GM12878 (cell line): ENCODE data around the gene IRF2. TPM values are rescaled to one million over a fixed set of nuclear protein-coding genes. Genes with fewer than 3 reads are reported as not detected.

Experiments used
- FOXM1 ChIP-seq: IDR thresholded peaks from 2 replicates; pipeline ENCODE4 v1.6.1; 2012; ENCODE audit warnings: low read depth, mild to moderate bottlenecking, inconsistent platforms, low read length, moderate library complexity
- HDAC2 ChIP-seq: fragments of 200-600 bp; sonication (generic); IDR thresholded peaks from 2 replicates; pipeline ENCODE4 v1.6.1; 2017
- KDM1A ChIP-seq: fragments of 200-600 bp; sonication (generic); IDR thresholded peaks from 2 replicates; pipeline ENCODE4 v1.6.1; 2016; ENCODE audit warnings: borderline replicate concordance
- RUNX3 ChIP-seq: IDR thresholded peaks from 2 replicates; pipeline ENCODE4 v1.6.1; 2012; ENCODE audit warnings: low read length, inconsistent platforms
- SIX5 ChIP-seq: IDR thresholded peaks from 2 replicates; pipeline ENCODE4 v1.6.1; 2011; ENCODE audit warnings: mild to moderate bottlenecking, low read depth, low read length, moderate library complexity; ENCODE audit not compliant: severe bottlenecking
- SP1 ChIP-seq: IDR thresholded peaks from one replicate; pipeline ENCODE4 v1.6.1; 2011; ENCODE audit warnings: low read depth, low read length
- TBL1XR1 ChIP-seq: IDR thresholded peaks from 2 replicates; pipeline ENCODE4 v1.6.1; 2012; ENCODE audit warnings: low read depth, low read length, improper control_type of control experiment
- polyA plus RNA-seq, 11 experiments: library from polyadenylated mRNA; depleted of rRNA in 4 of 11; unstranded in 6 of 11; stranded (reverse) in 5 of 11; fragments of >200 nt; fragmentation: Nextera tagmentation in 4 of 11; fragmentation: Illumina TruSeq in 1 of 11; extraction: Ambion mirVana in 4 of 11; extraction: Trizol in 1 of 11; gene quantifications; 1 replicate in 1 of 11; 2 replicates in 10 of 11; pipeline versions ENCODE4 v1.2.1 to v1.2.3, GENCODE V29; 2011 to 2016; ENCODE audit warnings: inconsistent platforms in 2 of 11, missing spikeins in 2 of 11, low read depth in 1 of 11
- total RNA-seq, 4 experiments: library from RNA; depleted of rRNA in 3 of 4; stranded (reverse); fragments of >200 nt in 3 of 4; fragmentation: Illumina TruSeq in 1 of 4; extraction: Trizol in 1 of 4; gene quantifications; 2 replicates each; pipeline versions ENCODE4 v1.2.1 to v1.2.3, GENCODE V29; 2013 to 2021
- TF ChIP-seq, protein P1 (sequence below): fragments of 450-650 bp; formaldehyde crosslinking; IDR thresholded peaks from 2 replicates; pipeline ENCODE4 v1.5.0; 2022; ENCODE audit warnings: mild to moderate bottlenecking, missing genetic modification characterization
- TF ChIP-seq, protein P2 (sequence below): IDR thresholded peaks from 2 replicates; pipeline ENCODE4 v1.6.1; 2012; ENCODE audit warnings: low read length, inconsistent platforms
- TF ChIP-seq, protein P3 (sequence below): fragments of 450-650 bp; IDR thresholded peaks from 2 replicates; pipeline ENCODE4 v1.6.1; 2018; ENCODE audit warnings: mild to moderate bottlenecking, low read depth, moderate library complexity; ENCODE audit not compliant: partially characterized antibody
- TF ChIP-seq, protein P4 (sequence below): fragments of 450-650 bp; IDR thresholded peaks from 2 replicates; pipeline ENCODE4 v1.6.1; 2016; ENCODE audit warnings: mild to moderate bottlenecking

The IRF2 gene
- total and polyA plus RNA-seq, 10 of the 15 experiments (the other 5 are each of a cell fraction or from before 2014, with no cell fraction given), result 45.1 to 99.3 (median 58.9) TPM

DNA sequence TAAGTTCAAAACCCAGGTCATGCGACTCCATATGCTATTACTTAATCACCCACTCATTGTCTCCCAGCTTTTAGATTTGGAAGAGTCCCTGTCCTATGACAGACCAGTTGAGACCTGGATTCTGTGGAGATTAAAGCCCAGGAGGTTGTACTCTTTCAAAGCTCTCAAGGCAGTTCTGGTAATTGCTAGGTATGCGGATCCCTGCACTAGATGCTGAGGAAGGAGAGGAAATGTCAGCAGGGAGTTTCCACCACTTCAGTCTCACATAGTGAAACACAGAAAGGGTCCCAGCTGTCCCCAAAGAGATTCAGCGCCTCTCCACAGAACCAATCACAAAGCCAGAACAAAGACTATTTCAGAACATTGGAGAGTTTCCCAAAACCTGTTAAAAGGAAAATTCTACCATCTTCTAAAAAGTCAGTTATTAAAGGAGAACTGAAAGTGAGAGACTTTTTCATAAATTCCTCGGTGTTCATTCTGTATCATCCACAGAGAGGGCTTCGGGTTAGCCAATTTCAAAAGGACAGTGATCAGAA, 53.4 kb downstream of the IRF2 start (continued):
- TF ChIP-seq SP1, result no peak
- TF ChIP-seq, protein P1, sequence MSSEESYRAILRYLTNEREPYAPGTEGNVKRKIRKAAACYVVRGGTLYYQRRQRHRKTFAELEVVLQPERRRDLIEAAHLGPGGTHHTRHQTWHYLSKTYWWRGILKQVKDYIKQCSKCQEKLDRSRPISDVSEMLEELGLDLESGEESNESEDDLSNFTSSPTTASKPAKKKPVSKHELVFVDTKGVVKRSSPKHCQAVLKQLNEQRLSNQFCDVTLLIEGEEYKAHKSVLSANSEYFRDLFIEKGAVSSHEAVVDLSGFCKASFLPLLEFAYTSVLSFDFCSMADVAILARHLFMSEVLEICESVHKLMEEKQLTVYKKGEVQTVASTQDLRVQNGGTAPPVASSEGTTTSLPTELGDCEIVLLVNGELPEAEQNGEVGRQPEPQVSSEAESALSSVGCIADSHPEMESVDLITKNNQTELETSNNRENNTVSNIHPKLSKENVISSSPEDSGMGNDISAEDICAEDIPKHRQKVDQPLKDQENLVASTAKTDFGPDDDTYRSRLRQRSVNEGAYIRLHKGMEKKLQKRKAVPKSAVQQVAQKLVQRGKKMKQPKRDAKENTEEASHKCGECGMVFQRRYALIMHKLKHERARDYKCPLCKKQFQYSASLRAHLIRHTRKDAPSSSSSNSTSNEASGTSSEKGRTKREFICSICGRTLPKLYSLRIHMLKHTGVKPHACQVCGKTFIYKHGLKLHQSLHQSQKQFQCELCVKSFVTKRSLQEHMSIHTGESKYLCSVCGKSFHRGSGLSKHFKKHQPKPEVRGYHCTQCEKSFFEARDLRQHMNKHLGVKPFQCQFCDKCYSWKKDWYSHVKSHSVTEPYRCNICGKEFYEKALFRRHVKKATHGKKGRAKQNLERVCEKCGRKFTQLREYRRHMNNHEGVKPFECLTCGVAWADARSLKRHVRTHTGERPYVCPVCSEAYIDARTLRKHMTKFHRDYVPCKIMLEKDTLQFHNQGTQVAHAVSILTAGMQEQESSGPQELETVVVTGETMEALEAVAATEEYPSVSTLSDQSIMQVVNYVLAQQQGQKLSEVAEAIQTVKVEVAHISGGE (CRISPR knock-in tag), result no peak
- no peak for TF ChIP-seq KDM1A
- TF ChIP-seq HDAC2, result no peak
- peak; percentile 65 for TF ChIP-seq FOXM1
- no peak for TF ChIP-seq SIX5
- TF ChIP-seq RUNX3, result no peak; the same call in 1 of the 2 replicates
- TF ChIP-seq, protein P2, sequence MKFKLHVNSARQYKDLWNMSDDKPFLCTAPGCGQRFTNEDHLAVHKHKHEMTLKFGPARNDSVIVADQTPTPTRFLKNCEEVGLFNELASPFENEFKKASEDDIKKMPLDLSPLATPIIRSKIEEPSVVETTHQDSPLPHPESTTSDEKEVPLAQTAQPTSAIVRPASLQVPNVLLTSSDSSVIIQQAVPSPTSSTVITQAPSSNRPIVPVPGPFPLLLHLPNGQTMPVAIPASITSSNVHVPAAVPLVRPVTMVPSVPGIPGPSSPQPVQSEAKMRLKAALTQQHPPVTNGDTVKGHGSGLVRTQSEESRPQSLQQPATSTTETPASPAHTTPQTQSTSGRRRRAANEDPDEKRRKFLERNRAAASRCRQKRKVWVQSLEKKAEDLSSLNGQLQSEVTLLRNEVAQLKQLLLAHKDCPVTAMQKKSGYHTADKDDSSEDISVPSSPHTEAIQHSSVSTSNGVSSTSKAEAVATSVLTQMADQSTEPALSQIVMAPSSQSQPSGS, result peak; percentile 78
- TF ChIP-seq TBL1XR1, result peak; percentile 26; the same call in 1 of the 2 replicates
- TF ChIP-seq, protein P3, sequence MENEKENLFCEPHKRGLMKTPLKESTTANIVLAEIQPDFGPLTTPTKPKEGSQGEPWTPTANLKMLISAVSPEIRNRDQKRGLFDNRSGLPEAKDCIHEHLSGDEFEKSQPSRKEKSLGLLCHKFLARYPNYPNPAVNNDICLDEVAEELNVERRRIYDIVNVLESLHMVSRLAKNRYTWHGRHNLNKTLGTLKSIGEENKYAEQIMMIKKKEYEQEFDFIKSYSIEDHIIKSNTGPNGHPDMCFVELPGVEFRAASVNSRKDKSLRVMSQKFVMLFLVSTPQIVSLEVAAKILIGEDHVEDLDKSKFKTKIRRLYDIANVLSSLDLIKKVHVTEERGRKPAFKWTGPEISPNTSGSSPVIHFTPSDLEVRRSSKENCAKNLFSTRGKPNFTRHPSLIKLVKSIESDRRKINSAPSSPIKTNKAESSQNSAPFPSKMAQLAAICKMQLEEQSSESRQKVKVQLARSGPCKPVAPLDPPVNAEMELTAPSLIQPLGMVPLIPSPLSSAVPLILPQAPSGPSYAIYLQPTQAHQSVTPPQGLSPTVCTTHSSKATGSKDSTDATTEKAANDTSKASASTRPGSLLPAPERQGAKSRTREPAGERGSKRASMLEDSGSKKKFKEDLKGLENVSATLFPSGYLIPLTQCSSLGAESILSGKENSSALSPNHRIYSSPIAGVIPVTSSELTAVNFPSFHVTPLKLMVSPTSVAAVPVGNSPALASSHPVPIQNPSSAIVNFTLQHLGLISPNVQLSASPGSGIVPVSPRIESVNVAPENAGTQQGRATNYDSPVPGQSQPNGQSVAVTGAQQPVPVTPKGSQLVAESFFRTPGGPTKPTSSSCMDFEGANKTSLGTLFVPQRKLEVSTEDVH, result peak; percentile 35
- TF ChIP-seq, protein P4, sequence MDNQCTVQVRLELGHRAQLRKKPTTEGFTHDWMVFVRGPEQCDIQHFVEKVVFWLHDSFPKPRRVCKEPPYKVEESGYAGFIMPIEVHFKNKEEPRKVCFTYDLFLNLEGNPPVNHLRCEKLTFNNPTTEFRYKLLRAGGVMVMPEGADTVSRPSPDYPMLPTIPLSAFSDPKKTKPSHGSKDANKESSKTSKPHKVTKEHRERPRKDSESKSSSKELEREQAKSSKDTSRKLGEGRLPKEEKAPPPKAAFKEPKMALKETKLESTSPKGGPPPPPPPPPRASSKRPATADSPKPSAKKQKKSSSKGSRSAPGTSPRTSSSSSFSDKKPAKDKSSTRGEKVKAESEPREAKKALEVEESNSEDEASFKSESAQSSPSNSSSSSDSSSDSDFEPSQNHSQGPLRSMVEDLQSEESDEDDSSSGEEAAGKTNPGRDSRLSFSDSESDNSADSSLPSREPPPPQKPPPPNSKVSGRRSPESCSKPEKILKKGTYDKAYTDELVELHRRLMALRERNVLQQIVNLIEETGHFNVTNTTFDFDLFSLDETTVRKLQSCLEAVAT, result no peak
